HepG2 (cell line): ENCODE data around the gene FURIN. TPM values are rescaled to one million over a fixed set of nuclear protein-coding genes. Genes with fewer than 3 reads are reported as not detected.
A peak's percentile ranks its signal among the peaks of the same experiment; 100 is the strongest.

Source experiments
- BCL6 ChIP-seq: IDR thresholded peaks from 2 replicates; pipeline ENCODE4 v1.6.1; 2016; ENCODE audit warnings: missing genetic modification reagents, missing compliant biosample characterization
- FOXK2 ChIP-seq: fragments of 450-650 bp; IDR thresholded peaks from 2 replicates; pipeline ENCODE4 v1.6.1; 2016
- FOXO1 ChIP-seq: sonication (generic); formaldehyde crosslinking; IDR thresholded peaks from 2 replicates; pipeline ENCODE4 v1.4.0; 2020; ENCODE audit warnings: missing genetic modification reagents
- MED1 ChIP-seq: sonication (generic); formaldehyde crosslinking; IDR thresholded peaks from 2 replicates; pipeline ENCODE4 v1.4.0; 2020; ENCODE audit warnings: missing genetic modification reagents
- PAF1 ChIP-seq: IDR thresholded peaks from 2 replicates; pipeline ENCODE4 v1.6.1; 2016; ENCODE audit warnings: missing genetic modification reagents, missing compliant biosample characterization
- PCBP2 ChIP-seq: fragments of 200-400 bp; formaldehyde crosslinking; optimal IDR thresholded peaks from 2 replicates; pipeline ENCODE3; 2018; ENCODE audit warnings: low read length, low read depth; ENCODE audit not compliant: poor library complexity, severe bottlenecking
- POLR2AphosphoS5 ChIP-seq: IDR thresholded peaks from 2 replicates; pipeline ENCODE4 v1.6.1; 2012; ENCODE audit warnings: low read depth, low read length
- PRDM4 ChIP-seq: sonication (generic); formaldehyde crosslinking; IDR thresholded peaks from 2 replicates; pipeline ENCODE4 v1.9.0; 2021; ENCODE audit warnings: missing genetic modification reagents, borderline replicate concordance
- STAT5B ChIP-seq: sonication (generic); formaldehyde crosslinking; IDR thresholded peaks from 2 replicates; pipeline ENCODE4 v1.4.0; 2020; ENCODE audit warnings: missing genetic modification reagents
- ZBTB20 ChIP-seq: sonication (generic); formaldehyde crosslinking; IDR thresholded peaks from 2 replicates; pipeline ENCODE4 v1.8.1; 2023; ENCODE audit warnings: missing genetic modification reagents, low read depth, mild to moderate bottlenecking, borderline replicate concordance
- ZNF138 ChIP-seq: sonication (generic); formaldehyde crosslinking; IDR thresholded peaks from 2 replicates; pipeline ENCODE4 v1.5.0; 2020; ENCODE audit warnings: mild to moderate bottlenecking, low read depth, missing genetic modification reagents
- ZNF263 ChIP-seq: sonication (generic); formaldehyde crosslinking; IDR thresholded peaks from 2 replicates; pipeline ENCODE4 v1.4.0; 2020; ENCODE audit warnings: missing genetic modification reagents
- ZNF468 ChIP-seq: sonication (generic); formaldehyde crosslinking; IDR thresholded peaks from 2 replicates; pipeline ENCODE4 v1.8.0; 2022; ENCODE audit warnings: mild to moderate bottlenecking, moderate library complexity, missing genetic modification reagents
- polyA plus RNA-seq, 8 experiments: library from polyadenylated mRNA; depleted of rRNA in 3 of 8; stranded (reverse) in 7 of 8; unstranded in 1 of 8; fragments of >200 nt; fragmentation: Illumina TruSeq in 4 of 8; extraction: Trizol in 4 of 8; gene quantifications; 2 replicates each; pipeline versions ENCODE4 v1.2.1 to v1.2.3, GENCODE V29; 2011 to 2016; ENCODE audit warnings: low read depth in 4 of 8, missing spikeins in 1 of 8, mixed read lengths in 1 of 8; ENCODE audit not compliant: insufficient read depth in 1 of 8
- total RNA-seq, 5 experiments: library from RNA; depleted of rRNA; stranded (reverse); fragments of >200 nt; fragmentation: Illumina TruSeq; extraction: Trizol; gene quantifications; 2 replicates each; pipeline ENCODE4 v1.2.3, GENCODE V29; 2016; ENCODE audit warnings: low read depth in 1 of 5
- TF ChIP-seq, protein P1 (sequence below): sonication (generic); formaldehyde crosslinking; IDR thresholded peaks from 2 replicates; pipeline ENCODE4 v1.4.0; 2020; ENCODE audit warnings: mild to moderate bottlenecking, low read depth, missing genetic modification reagents

Gene FURIN
- total and polyA plus RNA-seq, 2 of the 13 experiments (the other 11 are each of a cell fraction or from before 2014, with no cell fraction given), result 15.2 to 17.4 TPM

DNA sequence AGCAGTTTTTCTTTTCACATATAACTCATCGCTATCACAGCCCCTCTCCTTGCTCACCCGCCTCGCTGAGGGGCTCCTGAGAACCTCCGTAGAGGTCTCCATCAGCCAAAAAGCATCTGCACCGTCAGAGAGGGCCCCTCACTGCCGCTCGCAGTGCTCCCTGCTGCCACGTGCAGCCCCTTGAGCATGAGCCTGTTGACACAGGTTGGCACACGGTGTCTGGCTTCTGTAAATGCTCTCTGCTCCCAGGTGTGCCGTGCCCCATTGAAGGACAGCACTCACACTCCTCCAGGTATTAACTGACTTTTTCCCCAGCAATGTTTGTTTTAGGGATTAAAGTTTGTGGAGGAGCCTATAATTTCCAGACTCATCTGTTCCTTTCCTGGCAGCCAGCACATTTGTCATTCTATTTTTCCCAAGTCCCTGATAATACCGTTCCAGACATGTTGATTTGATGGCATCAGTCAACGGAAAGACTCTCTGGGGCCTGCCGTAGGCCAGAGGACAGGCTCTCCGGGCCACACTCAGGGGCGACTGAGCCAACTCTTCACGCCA, 2.1 kb upstream of the FURIN start (continued):
- TF ChIP-seq, protein P1, sequence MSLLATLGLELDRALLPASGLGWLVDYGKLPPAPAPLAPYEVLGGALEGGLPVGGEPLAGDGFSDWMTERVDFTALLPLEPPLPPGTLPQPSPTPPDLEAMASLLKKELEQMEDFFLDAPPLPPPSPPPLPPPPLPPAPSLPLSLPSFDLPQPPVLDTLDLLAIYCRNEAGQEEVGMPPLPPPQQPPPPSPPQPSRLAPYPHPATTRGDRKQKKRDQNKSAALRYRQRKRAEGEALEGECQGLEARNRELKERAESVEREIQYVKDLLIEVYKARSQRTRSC (CRISPR knock-in tag), result no peak
- TF ChIP-seq FOXK2 (no peak), MED1 (CRISPR knock-in tag) (no peak), ZNF138 (CRISPR knock-in tag) (no peak), PRDM4 (CRISPR knock-in tag) (no peak), STAT5B (CRISPR knock-in tag) (no peak), ZNF263 (CRISPR knock-in tag) (peak; percentile 84), ZBTB20 (CRISPR knock-in tag) (no peak), ZNF468 (CRISPR knock-in tag) (no peak), BCL6 (CRISPR knock-in tag) (0 out of 2 replicates have a peak, but pooled peaks have one; percentile 19), PCBP2 (no peak), POLR2AphosphoS5 (no peak), PAF1 (CRISPR knock-in tag) (no peak), FOXO1 (no peak)
